Fibroblast of skin of right biceps (primary cell): ENCODE data around the gene SYT9.
"Not testable (repeated sequence)": the region's sequence is repeated elsewhere in the genome, so short reads cannot be mapped to it uniquely, and the experiment has no call there.

Experiments
- DNase-seq: peaks from one replicate; pipeline ENCODE4 v3.0.0-alpha.2; 2013

SYT9 gene

DNA sequence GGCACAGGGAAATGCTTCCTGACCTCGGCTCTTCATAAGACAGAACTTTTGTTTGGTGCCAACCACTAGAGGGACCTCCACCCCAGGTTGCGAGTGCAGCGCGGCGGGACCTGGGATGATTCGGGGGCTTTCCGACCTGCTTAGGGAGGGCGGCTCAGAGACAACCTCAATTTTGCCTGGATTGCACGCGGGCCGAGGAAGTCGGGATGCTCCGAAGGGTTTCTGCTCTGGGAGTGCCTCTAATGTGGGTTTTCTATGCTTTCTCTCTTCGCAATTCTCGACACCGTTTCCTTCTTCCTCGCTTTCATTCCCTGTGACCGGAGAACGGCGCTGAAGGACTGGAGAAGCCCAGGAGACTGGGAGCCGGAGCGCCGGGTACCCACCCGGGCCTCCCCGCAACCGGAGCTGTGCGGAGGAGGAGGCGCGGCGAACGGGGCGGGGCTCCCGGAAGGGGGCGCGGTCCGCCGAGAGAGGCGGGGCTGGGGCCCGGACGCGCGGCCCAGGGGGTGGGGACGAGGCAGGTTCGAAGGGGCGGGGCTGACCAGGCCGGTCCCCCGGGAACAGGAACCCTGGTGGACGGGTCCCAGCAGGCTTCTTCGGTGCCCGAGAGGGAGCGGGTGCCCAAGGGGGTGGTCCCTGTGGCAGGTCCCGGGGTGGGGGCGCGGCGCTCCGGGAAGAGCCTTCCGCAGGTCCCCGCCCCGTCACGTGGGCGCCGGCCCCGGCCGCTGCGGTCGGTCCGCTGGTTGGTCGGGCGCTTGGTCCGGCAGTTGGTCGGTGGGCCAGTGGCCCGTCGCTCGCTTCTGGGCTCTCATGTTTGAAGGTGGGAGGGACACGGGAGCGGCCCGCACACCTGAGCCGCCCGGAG, 261.8 kb downstream of the SYT9 start, which contains the start of gene PPFIBP2:
TSS of gene PPFIBP2 (plus strand) at position 766 of the 865 bp plus-strand sequence. CDS start 35,477 bp downstream, outside the sequence.
- DNase-seq, result peak; percentile 56

DNA sequence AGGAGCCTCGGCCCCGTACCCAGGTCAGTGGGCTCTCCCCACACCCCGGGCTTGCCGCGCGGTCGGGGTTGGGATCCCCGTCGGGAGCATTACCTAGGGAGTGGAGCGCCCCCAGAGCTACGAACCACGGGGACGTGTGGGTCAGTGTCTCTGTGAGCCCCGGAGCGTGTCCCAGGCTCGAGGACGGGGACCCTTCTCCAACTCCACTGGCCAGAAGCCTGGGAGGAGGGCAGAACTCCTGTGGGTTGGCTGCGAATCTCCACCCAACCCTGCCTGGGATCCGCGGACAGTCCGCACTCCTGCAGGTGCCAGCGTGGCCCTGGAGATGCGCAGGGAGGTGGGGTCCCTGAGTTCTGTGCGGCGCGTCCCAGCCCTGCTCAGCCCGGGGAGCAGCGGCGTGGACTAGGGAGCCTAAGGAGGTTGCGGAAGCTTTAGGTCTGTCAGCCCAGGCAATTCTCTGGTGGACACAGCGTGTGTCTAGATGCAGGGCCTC, 262.4 kb downstream of the SYT9 start:
- DNase-seq, result no peak

DNA sequence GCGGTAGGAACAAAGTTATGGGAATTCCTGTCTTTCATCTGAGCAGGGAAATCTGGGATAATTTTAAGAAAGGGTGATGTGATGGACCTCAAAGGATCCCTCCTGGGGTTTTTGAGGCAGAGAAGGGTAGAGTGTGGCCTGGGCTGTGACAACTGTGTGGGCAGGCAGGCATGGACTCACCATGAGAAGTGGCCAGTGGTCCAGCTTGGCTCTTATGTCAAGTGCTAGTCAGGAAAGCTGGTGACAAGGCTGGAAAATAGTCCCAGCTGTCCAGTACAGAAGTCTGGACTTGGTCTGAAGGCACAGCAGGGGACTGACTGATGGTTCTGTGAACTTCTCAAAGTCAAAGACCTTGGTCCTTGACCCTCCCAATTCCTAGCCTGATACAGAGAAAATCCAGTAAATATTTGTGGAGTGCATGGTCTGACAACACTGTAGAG, 263.8 kb downstream of the SYT9 start:
- DNase-seq, result no peak

DNA sequence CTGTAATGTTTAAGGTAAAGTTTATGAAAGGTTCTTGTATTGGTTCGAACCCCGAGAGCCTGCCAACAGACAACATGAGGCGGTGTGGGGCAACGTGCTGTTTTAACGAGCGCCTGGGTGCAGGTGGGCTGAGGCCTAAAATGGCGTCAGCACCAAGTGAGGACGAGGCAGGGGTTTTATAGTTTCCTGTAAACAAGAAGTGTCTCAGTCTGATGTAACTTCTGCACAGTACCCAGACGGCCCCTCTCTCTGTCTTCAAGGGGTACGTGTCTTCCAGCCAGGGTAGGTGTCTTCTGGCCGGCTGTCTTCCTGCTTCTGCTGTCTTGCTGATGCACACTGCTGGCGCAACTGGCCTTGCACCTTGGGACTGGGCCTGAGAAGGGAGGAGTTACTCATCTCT, 264.8 kb downstream of the SYT9 start:
- no peak for DNase-seq

- not testable (repeated sequence) for DNase-seq
Observed at GRCh38 chr11:7517743-7518142, 266.0 kb downstream of the SYT9 start.
